Activated CD4-positive, alpha-beta T cell treated with anti-CD3 and anti-CD28 coated beads for 48 hours (primary cell): Measurements from ENCODE around the gene SLAIN2.
"Not testable (repeated sequence)": the region's sequence is repeated elsewhere in the genome, so short reads cannot be mapped to it uniquely, and the experiment has no call there.

Experiments used
- DNase-seq: peaks from one replicate; pipeline ENCODE4 v3.0.0-alpha.2; 2020

The SLAIN2 gene

GRCh38 chr4:48445704-48446103 is 104.4 kb downstream of the SLAIN2 start:
- no peak for DNase-seq

- DNase-seq: no peak
Measured at GRCh38 chr4:48446642-48447041, 105.3 kb downstream of the SLAIN2 start.

DNA sequence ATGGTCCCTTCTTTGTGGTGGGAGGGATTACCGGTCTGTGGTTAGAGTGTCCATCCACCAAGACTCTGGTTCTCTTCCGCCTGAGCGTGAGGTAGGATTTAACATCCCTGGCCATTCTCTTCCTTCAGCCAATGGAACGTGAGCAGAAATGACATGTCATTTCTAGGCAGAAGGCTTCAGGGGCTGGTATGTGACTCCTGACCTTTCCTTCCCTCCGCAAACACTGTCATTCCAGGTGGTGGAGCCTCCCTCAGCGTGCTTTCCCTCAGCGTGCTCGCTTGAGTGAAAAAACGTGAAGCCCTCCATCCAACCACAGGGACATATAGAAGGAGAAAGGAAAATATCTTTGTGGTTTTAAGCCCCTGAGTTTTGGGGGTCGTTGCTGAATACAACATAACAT is 107.8 kb downstream of the SLAIN2 start:
- DNase-seq: no peak

- no peak for DNase-seq
Measured at GRCh38 chr4:48450740-48451139, 109.4 kb downstream of the SLAIN2 start.

GRCh38 chr4:48451656-48452055 is 110.3 kb downstream of the SLAIN2 start:
- not testable (repeated sequence) for DNase-seq

DNA sequence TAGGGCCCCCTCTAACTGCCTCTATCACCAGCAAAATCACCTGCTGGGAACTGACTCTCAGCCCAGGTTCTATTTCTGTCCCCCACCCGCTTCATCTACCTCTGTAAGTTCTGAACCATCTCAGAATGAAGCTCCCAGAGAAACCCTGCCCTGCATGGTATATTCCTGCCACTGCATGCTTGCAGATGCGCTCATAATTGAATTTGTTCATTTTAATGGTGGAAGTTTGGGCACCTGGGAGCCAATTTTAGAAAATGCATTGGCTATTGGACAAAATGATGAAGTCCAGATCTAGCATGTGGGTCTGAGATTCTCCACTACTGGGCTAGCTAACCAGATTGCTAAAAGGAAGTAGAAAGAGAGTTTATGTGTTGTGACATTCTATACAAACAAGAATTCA is 113.3 kb downstream of the SLAIN2 start:
- DNase-seq: no peak

DNA sequence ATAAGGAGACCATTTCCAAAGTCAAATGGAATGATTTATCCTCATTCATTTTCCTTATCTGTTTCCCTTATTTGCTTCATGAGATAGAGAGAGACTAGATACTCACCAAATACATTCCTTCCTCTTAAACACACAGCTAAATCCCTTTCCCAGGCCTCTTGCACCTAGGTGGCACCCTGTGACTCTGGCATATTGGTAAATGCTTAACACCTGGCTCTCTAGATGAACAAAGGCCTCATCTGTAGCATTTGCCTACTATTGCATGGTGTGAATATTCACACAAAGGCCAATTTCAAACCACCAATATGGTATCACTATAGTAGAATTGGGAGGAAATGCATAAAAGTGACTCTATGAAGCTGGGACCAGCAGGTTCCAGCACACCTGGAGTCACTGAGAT is 119.7 kb downstream of the SLAIN2 start:
- DNase-seq: no peak

GRCh38 chr4:48462363-48462762 is 121.0 kb downstream of the SLAIN2 start:
- DNase-seq: no peak

DNA sequence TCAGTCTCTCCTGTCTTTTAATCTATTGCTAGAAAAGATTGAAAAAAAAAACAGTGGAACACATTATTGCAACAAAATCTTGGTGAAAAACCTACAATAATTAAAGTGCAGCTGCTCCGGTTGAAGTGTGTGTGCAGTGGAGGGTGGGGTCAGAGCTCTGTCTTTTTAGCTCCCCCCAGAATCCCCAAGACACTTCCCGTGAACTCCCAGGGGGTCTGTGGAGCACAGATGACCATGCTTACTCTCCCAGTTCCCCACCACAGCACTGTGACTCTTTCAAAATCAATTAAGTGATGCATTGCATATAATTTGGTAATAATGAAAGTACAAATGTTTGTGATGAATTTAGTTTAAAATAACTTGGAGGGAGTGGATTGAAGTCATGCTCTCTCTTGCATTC is 126.1 kb downstream of the SLAIN2 start:
- DNase-seq: no peak

GRCh38 chr4:48467891-48468290 is 126.6 kb downstream of the SLAIN2 start:
- no peak for DNase-seq

GRCh38 chr4:48470137-48470536 is 128.8 kb downstream of the SLAIN2 start:
- DNase-seq: no peak

- no peak for DNase-seq
Measured at GRCh38 chr4:48470570-48470969, 129.2 kb downstream of the SLAIN2 start.

GRCh38 chr4:48472794-48473193 is 131.5 kb downstream of the SLAIN2 start:
- DNase-seq: no peak

DNA sequence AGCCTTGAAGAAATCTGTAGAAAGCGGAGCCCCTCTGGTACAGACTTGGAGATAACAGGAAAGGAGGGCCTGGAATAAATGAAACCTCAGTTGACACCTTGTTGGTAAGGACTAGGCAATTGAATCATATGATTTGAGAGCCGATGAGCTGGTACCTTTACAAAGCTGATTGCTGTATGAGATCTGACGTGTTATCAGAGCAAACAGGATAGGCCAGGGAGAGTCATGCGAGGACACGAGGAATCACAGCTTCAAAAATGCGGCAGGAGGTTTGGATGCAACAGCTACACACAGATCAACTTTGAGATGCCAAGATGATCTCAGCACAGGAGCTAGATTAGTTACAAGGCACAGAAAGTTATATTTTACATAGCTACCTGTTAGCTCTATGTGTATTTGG is 134.4 kb downstream of the SLAIN2 start:
- DNase-seq: no peak
